NB4 (cell line): ENCODE data around the gene TRPC4AP.
A peak's percentile ranks its signal among the peaks of the same experiment; 100 is the strongest.

ENCODE experiments used
- DNase-seq: peaks from one replicate; pipeline ENCODE4 v3.0.0; 2010; ENCODE audit warnings: low read depth
- H3K4me3 ChIP-seq: one replicate; pipeline ENCODE4 v1.5.1; 2011; ENCODE audit warnings: mild to moderate bottlenecking, low read depth, low read length, moderate library complexity
- MAX ChIP-seq: IDR thresholded peaks from 2 replicates; pipeline ENCODE4 v1.6.1; 2011; ENCODE audit warnings: low read depth, low read length
- MYC ChIP-seq: IDR thresholded peaks from 2 replicates; pipeline ENCODE4 v1.6.1; 2011; ENCODE audit warnings: low read depth, low read length
- POLR2A ChIP-seq: IDR thresholded peaks from 2 replicates; pipeline ENCODE4 v1.6.1; 2011; ENCODE audit warnings: mild to moderate bottlenecking; ENCODE audit not compliant: insufficient read length; ENCODE audit errors: extremely low read depth
- TF ChIP-seq, protein P1 (sequence below): IDR thresholded peaks from one replicate; pipeline ENCODE4 v1.5.1; 2012; ENCODE audit warnings: low read depth, low read length

TRPC4AP gene, protein sequence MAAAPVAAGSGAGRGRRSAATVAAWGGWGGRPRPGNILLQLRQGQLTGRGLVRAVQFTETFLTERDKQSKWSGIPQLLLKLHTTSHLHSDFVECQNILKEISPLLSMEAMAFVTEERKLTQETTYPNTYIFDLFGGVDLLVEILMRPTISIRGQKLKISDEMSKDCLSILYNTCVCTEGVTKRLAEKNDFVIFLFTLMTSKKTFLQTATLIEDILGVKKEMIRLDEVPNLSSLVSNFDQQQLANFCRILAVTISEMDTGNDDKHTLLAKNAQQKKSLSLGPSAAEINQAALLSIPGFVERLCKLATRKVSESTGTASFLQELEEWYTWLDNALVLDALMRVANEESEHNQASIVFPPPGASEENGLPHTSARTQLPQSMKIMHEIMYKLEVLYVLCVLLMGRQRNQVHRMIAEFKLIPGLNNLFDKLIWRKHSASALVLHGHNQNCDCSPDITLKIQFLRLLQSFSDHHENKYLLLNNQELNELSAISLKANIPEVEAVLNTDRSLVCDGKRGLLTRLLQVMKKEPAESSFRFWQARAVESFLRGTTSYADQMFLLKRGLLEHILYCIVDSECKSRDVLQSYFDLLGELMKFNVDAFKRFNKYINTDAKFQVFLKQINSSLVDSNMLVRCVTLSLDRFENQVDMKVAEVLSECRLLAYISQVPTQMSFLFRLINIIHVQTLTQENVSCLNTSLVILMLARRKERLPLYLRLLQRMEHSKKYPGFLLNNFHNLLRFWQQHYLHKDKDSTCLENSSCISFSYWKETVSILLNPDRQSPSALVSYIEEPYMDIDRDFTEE

GRCh38 chr20:35092524-35093266 is at the start of gene TRPC4AP:
TSS of gene TRPC4AP (minus strand) at chr20:35092807. CDS start at chr20:35092781, 26 bp downstream.
- peak; percentile 100 for TF ChIP-seq MYC
- peak; percentile 90 for TF ChIP-seq MAX
- TF ChIP-seq, protein P1, sequence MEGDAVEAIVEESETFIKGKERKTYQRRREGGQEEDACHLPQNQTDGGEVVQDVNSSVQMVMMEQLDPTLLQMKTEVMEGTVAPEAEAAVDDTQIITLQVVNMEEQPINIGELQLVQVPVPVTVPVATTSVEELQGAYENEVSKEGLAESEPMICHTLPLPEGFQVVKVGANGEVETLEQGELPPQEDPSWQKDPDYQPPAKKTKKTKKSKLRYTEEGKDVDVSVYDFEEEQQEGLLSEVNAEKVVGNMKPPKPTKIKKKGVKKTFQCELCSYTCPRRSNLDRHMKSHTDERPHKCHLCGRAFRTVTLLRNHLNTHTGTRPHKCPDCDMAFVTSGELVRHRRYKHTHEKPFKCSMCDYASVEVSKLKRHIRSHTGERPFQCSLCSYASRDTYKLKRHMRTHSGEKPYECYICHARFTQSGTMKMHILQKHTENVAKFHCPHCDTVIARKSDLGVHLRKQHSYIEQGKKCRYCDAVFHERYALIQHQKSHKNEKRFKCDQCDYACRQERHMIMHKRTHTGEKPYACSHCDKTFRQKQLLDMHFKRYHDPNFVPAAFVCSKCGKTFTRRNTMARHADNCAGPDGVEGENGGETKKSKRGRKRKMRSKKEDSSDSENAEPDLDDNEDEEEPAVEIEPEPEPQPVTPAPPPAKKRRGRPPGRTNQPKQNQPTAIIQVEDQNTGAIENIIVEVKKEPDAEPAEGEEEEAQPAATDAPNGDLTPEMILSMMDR = peak; percentile 95
- peak; percentile 82 for TF ChIP-seq POLR2A
- H3K4me3 ChIP-seq = peak within 1 kb of the TSS; percentile 93
- peak; percentile 95 for DNase-seq

DNA sequence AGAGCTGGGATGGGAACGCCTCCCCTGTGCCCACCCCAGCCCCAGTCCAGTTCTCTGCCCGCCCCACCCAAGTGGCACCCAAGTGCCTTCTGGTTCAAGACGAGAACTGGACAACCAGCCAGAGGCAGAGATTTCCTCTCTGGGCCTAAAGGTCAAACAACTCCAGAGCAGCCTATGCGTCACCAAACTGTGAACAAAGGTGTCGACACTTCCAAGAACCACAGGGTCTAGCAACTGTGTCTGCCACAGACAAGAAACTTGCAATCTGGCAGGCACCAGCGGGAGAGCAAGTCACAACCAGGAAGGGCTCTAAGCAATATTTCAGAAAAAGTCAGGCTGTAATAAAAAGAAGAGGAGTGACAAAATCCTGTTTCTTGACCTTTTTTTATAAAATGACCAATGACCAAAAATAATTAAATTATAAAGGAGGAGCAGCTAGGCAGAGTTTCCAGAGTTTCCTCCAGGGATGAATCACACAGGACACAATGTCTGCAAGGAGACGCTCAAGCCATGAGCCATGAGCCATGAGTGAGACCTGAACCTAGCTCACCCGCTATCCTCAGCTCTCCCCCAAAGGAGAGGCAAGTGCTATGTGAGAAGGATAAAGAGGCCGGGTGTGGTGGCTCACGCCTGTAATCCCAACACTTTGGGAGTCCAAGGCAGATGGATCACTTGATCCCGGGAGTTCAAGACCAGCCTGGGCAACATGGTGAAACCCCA is 43.4 kb upstream of the TRPC4AP start:
- peak; percentile 22 for DNase-seq
- no peak overlapping the region for H3K4me3 ChIP-seq
- TF ChIP-seq POLR2A (no peak), MYC (no peak), MAX (no peak)
- TF ChIP-seq, protein P1 = no peak

DNA sequence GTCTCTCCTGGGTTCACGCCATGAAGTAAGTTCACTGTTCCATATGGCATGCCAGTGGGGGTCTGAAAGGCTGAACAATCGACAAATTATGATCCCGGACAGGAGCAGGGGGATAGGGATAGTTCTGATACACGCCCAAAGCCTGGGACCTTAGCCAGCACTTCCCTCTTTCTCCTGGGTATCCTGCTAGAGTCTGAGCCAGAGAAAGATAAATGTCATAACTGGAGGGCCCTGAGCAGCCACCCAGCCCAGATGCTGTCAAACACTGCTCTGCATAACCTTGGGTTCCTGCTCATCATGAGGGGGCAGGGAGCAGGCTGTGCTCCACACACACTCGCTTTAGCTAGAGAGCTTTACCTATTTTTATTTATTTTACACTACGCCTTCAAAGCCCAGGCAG is 42.3 kb upstream of the TRPC4AP start:
- TF ChIP-seq, protein P1 = no peak
- TF ChIP-seq MYC = no peak
- no peak for DNase-seq
- H3K4me3 ChIP-seq = no peak overlapping the region

DNA sequence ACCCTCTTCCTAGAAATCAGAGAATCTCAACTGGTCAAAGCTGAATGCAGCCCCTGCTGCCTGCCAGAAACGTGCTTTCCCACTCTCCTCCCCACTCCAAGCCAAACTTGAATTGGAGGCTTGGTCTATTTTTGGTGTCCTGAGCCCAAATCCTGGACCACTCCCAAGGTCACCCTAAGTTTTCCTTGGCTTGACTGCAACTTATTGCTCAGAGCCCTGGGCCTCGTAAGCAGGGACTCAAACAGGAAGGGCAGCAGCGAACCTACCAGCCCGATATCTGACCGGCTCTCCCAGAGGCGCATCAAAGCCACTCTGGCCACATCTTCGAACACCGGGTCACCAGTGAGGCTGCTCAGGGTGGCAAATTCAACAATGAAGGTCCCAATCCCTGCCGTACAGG is 41.9 kb upstream of the TRPC4AP start:
- no peak overlapping the region for H3K4me3 ChIP-seq
- TF ChIP-seq, protein P1 = no peak
- TF ChIP-seq MAX (no peak), POLR2A (no peak), MYC (no peak)
- DNase-seq = no peak

DNA sequence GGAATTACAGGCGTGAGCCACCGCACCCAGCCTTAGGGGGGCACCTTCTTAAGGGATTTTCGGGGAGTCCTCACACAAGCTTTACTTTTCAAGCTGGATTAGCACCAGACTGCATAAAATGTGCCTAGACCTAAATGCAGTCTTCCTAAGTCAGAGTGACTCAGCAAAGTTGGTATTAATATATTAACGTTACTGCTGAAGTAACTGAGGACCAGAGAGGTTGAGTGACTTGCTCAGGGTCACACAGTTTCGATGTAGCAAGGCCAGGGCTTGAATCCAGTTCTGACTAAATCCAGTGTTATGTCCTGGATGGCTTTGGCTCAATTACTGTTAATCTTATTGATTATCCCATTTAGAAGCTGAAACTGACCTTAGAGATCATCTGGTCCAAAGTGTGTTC is 41.1 kb upstream of the TRPC4AP start:
- no peak overlapping the region for H3K4me3 ChIP-seq
- TF ChIP-seq MYC (no peak), POLR2A (no peak), MAX (no peak)
- TF ChIP-seq, protein P1 = no peak
- no peak for DNase-seq
